Gastrocnemius medialis (tissue), 4 donors: ENCODE data around the gene ARHGAP15.

Experiments
- CTCF ChIP-seq, 5 experiments: fragments of 450-650 bp in 3 of 5; fragments of 200-600 bp in 2 of 5; sonication (generic) in 2 of 5; IDR thresholded peaks in 4 of 5; conservative IDR thresholded peaks in 1 of 5; 1 replicate in 4 of 5; 2 replicates in 1 of 5; pipeline ENCODE4 v1.5.1; 2016 to 2019; ENCODE audit warnings: antibody characterized with exemption in 5 of 5, mild to moderate bottlenecking in 3 of 5, moderate library complexity in 3 of 5
- POLR2A ChIP-seq, 2 donors: fragments of 450-650 bp; IDR thresholded peaks; one replicate each; pipeline ENCODE4 v1.6.1; 2017; ENCODE audit warnings: antibody characterized with exemption in 2 of 2, mild to moderate bottlenecking in 2 of 2, moderate library complexity in 2 of 2

- TF ChIP-seq CTCF (IDR thresholded peaks at IDR 0.05 in 4 of 5, conservative IDR thresholded peaks at IDR 0.05 in 1 of 5) (no peak), POLR2A (IDR thresholded peaks at IDR 0.05) (no peak)
Measured at GRCh38 chr2:143124445-143124844, 4.8 kb upstream of the ARHGAP15 start.
